GM23338 (cell line): ENCODE data around the gene DNAJC9.

Experiments used
- CREB1 ChIP-seq: fragments of 250-450 bp; sonication (Bioruptor Pico); IDR thresholded peaks from 2 replicates; pipeline ENCODE4 v1.5.0; 2020; ENCODE audit warnings: low read depth, mild to moderate bottlenecking, moderate library complexity
- CTCF ChIP-seq, 2 experiments: fragments of 200-600 bp in 1 of 2; sonication (generic) in 1 of 2; conservative IDR thresholded peaks; 2 replicates each; pipeline versions ENCODE4 v1.5.1 to v1.6.1; 2016 to 2017; ENCODE audit warnings: antibody characterized with exemption in 2 of 2, low read depth in 2 of 2, mild to moderate bottlenecking in 2 of 2, moderate library complexity in 1 of 2
- ETS1 ChIP-seq: IDR thresholded peaks from 2 replicates; pipeline ENCODE4 v1.6.1; 2016; ENCODE audit warnings: antibody characterized with exemption
- EZH2 ChIP-seq: fragments of 200-600 bp; sonication (generic); IDR thresholded peaks from one replicate; pipeline ENCODE4 v1.8.0; 2017; ENCODE audit warnings: antibody characterized with exemption, mild to moderate bottlenecking, low read depth; ENCODE audit not compliant: unreplicated experiment
- EZH2phosphoT487 ChIP-seq: fragments of 200-600 bp; sonication (generic); IDR thresholded peaks from one replicate; pipeline ENCODE4 v1.8.1; 2018; ENCODE audit warnings: antibody characterized with exemption; ENCODE audit not compliant: unreplicated experiment
- JUNB ChIP-seq: IDR thresholded peaks from one replicate; pipeline ENCODE4 v1.6.1; 2016; ENCODE audit warnings: antibody characterized with exemption; ENCODE audit not compliant: unreplicated experiment
- NANOG ChIP-seq: IDR thresholded peaks from 2 replicates; pipeline ENCODE4 v1.6.1; 2016; ENCODE audit warnings: antibody characterized with exemption, borderline replicate concordance
- POLR2AphosphoS5 ChIP-seq: IDR thresholded peaks from 2 replicates; pipeline ENCODE4 v1.6.1; 2016; ENCODE audit warnings: antibody characterized with exemption, low read depth
- STAT1 ChIP-seq: IDR thresholded peaks from one replicate; pipeline ENCODE4 v1.6.1; 2016; ENCODE audit warnings: antibody characterized with exemption; ENCODE audit not compliant: unreplicated experiment
- ZNF114 ChIP-seq: fragments of 250-450 bp; sonication (Bioruptor Pico); IDR thresholded peaks from 2 replicates; pipeline ENCODE4 v1.5.0; 2020; ENCODE audit warnings: mild to moderate bottlenecking, moderate library complexity
- TF ChIP-seq, protein P1 (sequence below): IDR thresholded peaks from one replicate; pipeline ENCODE4 v1.6.1; 2018; ENCODE audit warnings: antibody characterized with exemption; ENCODE audit not compliant: unreplicated experiment

- TF ChIP-seq CTCF (conservative IDR thresholded peaks at IDR 0.05; ENCODE audit: low read depth in 2 of 2) (no peak), STAT1 (no peak), CREB1 (CRISPR knock-in tag) (no peak), POLR2AphosphoS5 (no peak), JUNB (no peak), EZH2phosphoT487 (no peak), NANOG (no peak), EZH2 (no peak), ETS1 (no peak), ZNF114 (CRISPR knock-in tag) (no peak)
- TF ChIP-seq, protein P1, sequence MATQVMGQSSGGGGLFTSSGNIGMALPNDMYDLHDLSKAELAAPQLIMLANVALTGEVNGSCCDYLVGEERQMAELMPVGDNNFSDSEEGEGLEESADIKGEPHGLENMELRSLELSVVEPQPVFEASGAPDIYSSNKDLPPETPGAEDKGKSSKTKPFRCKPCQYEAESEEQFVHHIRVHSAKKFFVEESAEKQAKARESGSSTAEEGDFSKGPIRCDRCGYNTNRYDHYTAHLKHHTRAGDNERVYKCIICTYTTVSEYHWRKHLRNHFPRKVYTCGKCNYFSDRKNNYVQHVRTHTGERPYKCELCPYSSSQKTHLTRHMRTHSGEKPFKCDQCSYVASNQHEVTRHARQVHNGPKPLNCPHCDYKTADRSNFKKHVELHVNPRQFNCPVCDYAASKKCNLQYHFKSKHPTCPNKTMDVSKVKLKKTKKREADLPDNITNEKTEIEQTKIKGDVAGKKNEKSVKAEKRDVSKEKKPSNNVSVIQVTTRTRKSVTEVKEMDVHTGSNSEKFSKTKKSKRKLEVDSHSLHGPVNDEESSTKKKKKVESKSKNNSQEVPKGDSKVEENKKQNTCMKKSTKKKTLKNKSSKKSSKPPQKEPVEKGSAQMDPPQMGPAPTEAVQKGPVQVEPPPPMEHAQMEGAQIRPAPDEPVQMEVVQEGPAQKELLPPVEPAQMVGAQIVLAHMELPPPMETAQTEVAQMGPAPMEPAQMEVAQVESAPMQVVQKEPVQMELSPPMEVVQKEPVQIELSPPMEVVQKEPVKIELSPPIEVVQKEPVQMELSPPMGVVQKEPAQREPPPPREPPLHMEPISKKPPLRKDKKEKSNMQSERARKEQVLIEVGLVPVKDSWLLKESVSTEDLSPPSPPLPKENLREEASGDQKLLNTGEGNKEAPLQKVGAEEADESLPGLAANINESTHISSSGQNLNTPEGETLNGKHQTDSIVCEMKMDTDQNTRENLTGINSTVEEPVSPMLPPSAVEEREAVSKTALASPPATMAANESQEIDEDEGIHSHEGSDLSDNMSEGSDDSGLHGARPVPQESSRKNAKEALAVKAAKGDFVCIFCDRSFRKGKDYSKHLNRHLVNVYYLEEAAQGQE = no peak
Measured at GRCh38 chr10:73220989-73221388, 26.1 kb downstream of the DNAJC9 start.
